22Rv1 (cell line): ENCODE data around the gene ALS2.

ENCODE experiments used
- H3K27ac ChIP-seq: fragments of 450-650 bp; 2 replicates; pipeline ENCODE4 v1.5.1; 2017
- CTCF ChIP-seq: fragments of 450-650 bp; IDR thresholded peaks from 2 replicates; pipeline ENCODE4 v1.5.1; 2017; ENCODE audit warnings: mild to moderate bottlenecking
- ZFX ChIP-seq: fragments of 450-650 bp; IDR thresholded peaks from 2 replicates; pipeline ENCODE4 v1.6.1; 2017; ENCODE audit warnings: antibody characterized with exemption, borderline replicate concordance

Gene ALS2

GRCh38 chr2:201790291-201790690 lies 9.6 kb upstream of the ALS2 start:
- TF ChIP-seq CTCF: no peak
- TF ChIP-seq ZFX: no peak
- no peak overlapping the region for H3K27ac ChIP-seq

GRCh38 chr2:201789395-201789794 lies 8.7 kb upstream of the ALS2 start:
- TF ChIP-seq ZFX (no peak), CTCF (no peak)
- H3K27ac ChIP-seq: no peak overlapping the region

GRCh38 chr2:201788371-201788770 lies 7.6 kb upstream of the ALS2 start:
- TF ChIP-seq ZFX (no peak), CTCF (no peak)
- H3K27ac ChIP-seq: no peak overlapping the region

- no peak overlapping the region for H3K27ac ChIP-seq
- no peak for TF ChIP-seq ZFX
- no peak for TF ChIP-seq CTCF
Observed at GRCh38 chr2:201786471-201786870, 5.7 kb upstream of the ALS2 start.

- TF ChIP-seq CTCF: no peak
- no peak for TF ChIP-seq ZFX
- no peak overlapping the region for H3K27ac ChIP-seq
Observed at GRCh38 chr2:201785135-201785534, 4.4 kb upstream of the ALS2 start.

- TF ChIP-seq ZFX (no peak), CTCF (no peak)
- H3K27ac ChIP-seq: no peak overlapping the region
Observed at GRCh38 chr2:201784563-201784962, 3.8 kb upstream of the ALS2 start.

- TF ChIP-seq ZFX (no peak), CTCF (no peak)
Observed at GRCh38 chr2:201781557-201782051, 871 bp upstream of the ALS2 start.

More at GRCh38 chr2:201781557-201782051, 871 bp upstream of the ALS2 start:
- H3K27ac ChIP-seq: peak overlapping the region; percentile 72
